CD14-positive monocyte (primary cell): ENCODE data around the gene CA11. TPM values are rescaled to one million over a fixed set of nuclear protein-coding genes. Genes with fewer than 3 reads are reported as not detected.
A peak's percentile ranks its signal among the peaks of the same experiment; 100 is the strongest.

ENCODE experiments used
- DNase-seq, 3 donors: peaks; one replicate each; pipeline ENCODE4 v3.0.0-alpha.2; 2011 to 2022
- H2AFZ ChIP-seq: 2 replicates; pipeline ENCODE4 v1.6.0; 2012; ENCODE audit warnings: mild to moderate bottlenecking, low read depth, low read length, inconsistent platforms; ENCODE audit not compliant: insufficient read depth, poor library complexity, severe bottlenecking
- H3K27ac ChIP-seq, 2 donors: 1 replicate in 1 of 2; 2 replicates in 1 of 2; pipeline ENCODE4 v1.5.1; 2012 to 2013; ENCODE audit warnings: low read length in 2 of 2, control low read depth in 1 of 2, inconsistent platforms in 1 of 2, low read depth in 1 of 2, mild to moderate bottlenecking in 1 of 2
- H3K27me3 ChIP-seq, 2 donors: one replicate each; pipeline versions ENCODE4 v1.6.0 to v1.6.1; 2011 to 2013; ENCODE audit warnings: low read length in 2 of 2; ENCODE audit not compliant: control insufficient read depth in 2 of 2, insufficient read depth in 2 of 2
- H3K36me3 ChIP-seq, 2 donors: replicated peaks in 1 of 2; 1 replicate in 1 of 2; 2 replicates in 1 of 2; pipeline versions ENCODE4 v1.5.1 to v1.6.1; 2012 to 2013; ENCODE audit warnings: low read length in 2 of 2, control low read depth in 1 of 2, inconsistent platforms in 1 of 2, mild to moderate bottlenecking in 1 of 2; ENCODE audit not compliant: insufficient read depth in 2 of 2, control insufficient read depth in 1 of 2
- H3K4me1 ChIP-seq, 2 donors: 1 replicate in 1 of 2; 2 replicates in 1 of 2; pipeline versions ENCODE4 v1.5.1 to v1.6.1; 2012 to 2013; ENCODE audit warnings: low read length in 2 of 2, control low read depth in 1 of 2, inconsistent platforms in 1 of 2, mild to moderate bottlenecking in 1 of 2, moderate library complexity in 1 of 2; ENCODE audit not compliant: insufficient read depth in 2 of 2, control insufficient read depth in 1 of 2
- H3K4me2 ChIP-seq: replicated peaks from 2 replicates; pipeline ENCODE3; 2012; ENCODE audit warnings: low read length, moderate library complexity, mild to moderate bottlenecking; ENCODE audit not compliant: poor library complexity, severe bottlenecking; ENCODE audit errors: extremely low read depth
- H3K4me3 ChIP-seq, 3 experiments: fragments of 200-600 bp in 1 of 3; sonication (generic) in 1 of 3; replicated peaks in 1 of 3; 1 replicate in 2 of 3; 2 replicates in 1 of 3; pipeline ENCODE4 v1.5.1; 2011 to 2013; ENCODE audit warnings: low read length in 3 of 3, mild to moderate bottlenecking in 3 of 3, control low read depth in 2 of 3, low read depth in 2 of 3, inconsistent platforms in 1 of 3, moderate library complexity in 1 of 3
- H3K79me2 ChIP-seq: 2 replicates; pipeline ENCODE4 v1.6.0; 2012; ENCODE audit warnings: mild to moderate bottlenecking, control low read depth, inconsistent platforms, low read length, moderate library complexity; ENCODE audit not compliant: insufficient read depth
- H3K9ac ChIP-seq: 2 replicates; pipeline ENCODE4 v1.6.0; 2017; ENCODE audit warnings: low read length, mild to moderate bottlenecking; ENCODE audit not compliant: insufficient read depth, poor library complexity, severe bottlenecking
- H3K9me3 ChIP-seq, 2 donors: replicated peaks in 1 of 2; 1 replicate in 1 of 2; 2 replicates in 1 of 2; pipeline versions ENCODE4 v1.5.1 to v1.6.1; 2012 to 2013; ENCODE audit warnings: low read length in 2 of 2, control low read depth in 1 of 2; ENCODE audit not compliant: control insufficient read depth in 1 of 2, insufficient read depth in 1 of 2
- H4K20me1 ChIP-seq: 2 replicates; pipeline ENCODE4 v1.6.0; 2012; ENCODE audit warnings: mild to moderate bottlenecking, low read length, control low read depth, moderate library complexity; ENCODE audit not compliant: insufficient read depth
- H3K27ac Mint-ChIP-seq, 7 donors: one replicate each; pipeline ENCODE4 v1.8.0; 2020; ENCODE audit warnings: mild to moderate bottlenecking in 7 of 7, mixed read lengths in 7 of 7, moderate library complexity in 6 of 7, inconsistent platforms in 2 of 7
- H3K27me3 Mint-ChIP-seq, 3 donors: one replicate each; pipeline ENCODE4 v1.8.0; 2021 to 2022; ENCODE audit warnings: low read depth in 3 of 3, mild to moderate bottlenecking in 3 of 3, mixed read lengths in 3 of 3, moderate library complexity in 3 of 3, inconsistent platforms in 1 of 3
- H3K36me3 Mint-ChIP-seq, 2 donors: one replicate each; pipeline ENCODE4 v1.8.0; 2020; ENCODE audit warnings: mixed read lengths in 2 of 2, inconsistent platforms in 1 of 2, mild to moderate bottlenecking in 1 of 2
- H3K4me1 Mint-ChIP-seq: one replicate; pipeline ENCODE4 v1.8.0; 2020; ENCODE audit warnings: mild to moderate bottlenecking, mixed read lengths
- H3K4me3 Mint-ChIP-seq, 2 donors: one replicate each; pipeline ENCODE4 v1.8.0; 2020; ENCODE audit warnings: mild to moderate bottlenecking in 2 of 2, mixed read lengths in 2 of 2, moderate library complexity in 1 of 2
- H3K9me3 Mint-ChIP-seq, 7 donors: one replicate each; pipeline ENCODE4 v1.8.0; 2020 to 2022; ENCODE audit warnings: mixed read lengths in 7 of 7, mild to moderate bottlenecking in 6 of 7, moderate library complexity in 6 of 7, inconsistent platforms in 2 of 7
- CTCF ChIP-seq: fragments of 200-600 bp; IDR thresholded peaks from one replicate; pipeline ENCODE4 v1.8.0; 2022; ENCODE audit warnings: antibody characterized with exemption, mild to moderate bottlenecking
- WGBS: methylation state at CpG from one replicate; pipeline ENCODE4 v1.1.5; 2013; ENCODE audit warnings: missing lambda C conversion rate; ENCODE audit not compliant: insufficient coverage; 5-methylcytosine and 5-hydroxymethylcytosine counted together
- intact Hi-C, 2 donors: fragments of 100-400 bp; cut with micrococcal nuclease; formaldehyde crosslinking; loops; one replicate each; pipeline versions ENCODE4 v1.15.0 to v1.15.1; 2023
- polyA plus RNA-seq, 3 donors: library from polyadenylated mRNA; depleted of rRNA in 1 of 3; unstranded in 2 of 3; stranded (reverse) in 1 of 3; fragments of 300-500 nt in 2 of 3; fragments of >200 nt in 1 of 3; fragmentation: Illumina TruSeq in 2 of 3; gene quantifications; 1 replicate in 2 of 3; 2 replicates in 1 of 3; pipeline ENCODE4 v1.2.3, GENCODE V29; 2012 to 2021

The CA11 gene
- polyA plus RNA-seq, 3 donors: 1.1 to 4.9 (median 1.8) TPM

- no peak overlapping the region for H3K27ac Mint-ChIP-seq
Observed at GRCh38 chr19:48595171-48595570, 50.8 kb downstream of the CA11 start.

DNA sequence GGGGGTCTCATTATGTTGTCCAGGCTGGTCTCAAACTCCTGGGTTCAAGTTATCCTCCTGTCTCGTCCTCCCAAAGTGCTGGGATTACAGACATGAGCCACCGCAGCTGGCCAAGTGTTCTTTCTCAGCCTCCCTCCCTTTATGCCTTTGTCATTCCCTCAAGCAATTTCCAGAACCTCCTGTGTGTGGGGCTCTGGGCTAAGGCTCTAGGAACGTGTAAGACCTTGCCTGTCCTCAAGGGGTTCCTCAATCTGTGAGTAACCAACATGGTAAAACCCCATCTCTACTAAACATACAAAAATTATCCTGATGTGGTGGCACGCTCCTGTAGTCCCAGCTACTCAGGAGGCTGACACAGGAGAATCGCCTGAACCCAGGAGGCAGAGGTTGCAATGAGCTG, 55.0 kb downstream of the CA11 start:
- no peaks in the 10 kb centered on the region for H3K27me3 ChIP-seq
- Mint-ChIP-seq H3K27me3 (peaks cover 4 to 9% (median 6%) of the 10 kb centered on the region in 3 donors), H3K9me3 (no peaks in the 10 kb centered on the region), H3K4me3 (no peak overlapping the region), H3K27ac (no peak overlapping the region), H3K36me3 (no peaks in the 10 kb centered on the region), H3K4me1 (peaks cover 11% of the 10 kb centered on the region)
- H4K20me1 ChIP-seq: no peaks in the 10 kb centered on the region
- intact Hi-C loops: no loop called here
- H3K4me1 ChIP-seq: peaks cover 10 to 12% of the 10 kb centered on the region in 2 donors
- 87% methylated on average over 3 of the region's 5 CpGs for WGBS
- no peak overlapping the region for H2AFZ ChIP-seq
- H3K4me2 ChIP-seq: no peak overlapping the region
- no peaks in the 10 kb centered on the region for H3K36me3 ChIP-seq
- no peaks in the 10 kb centered on the region for H3K9me3 ChIP-seq
- no peak overlapping the region for H3K27ac ChIP-seq
- no peak for TF ChIP-seq CTCF
- no peak overlapping the region for H3K4me3 ChIP-seq
- no peaks in the 10 kb centered on the region for H3K79me2 ChIP-seq
- DNase-seq: peak in 1 of 3 donors; percentile 38
- no peak overlapping the region for H3K9ac ChIP-seq

More at GRCh38 chr19:48595171-48595570, 50.8 kb downstream of the CA11 start:
- no peak overlapping the region for H2AFZ ChIP-seq
- WGBS: 80% methylated on average over 6 of the region's 9 CpGs
- no peak overlapping the region for H3K4me2 ChIP-seq
- H3K9me3 ChIP-seq: no peaks in the 10 kb centered on the region
- no peaks in the 10 kb centered on the region for H4K20me1 ChIP-seq
- no peaks in the 10 kb centered on the region for H3K36me3 ChIP-seq
- no peaks in the 10 kb centered on the region for H3K4me1 Mint-ChIP-seq
- no peak overlapping the region for H3K9ac ChIP-seq
- no peaks in the 10 kb centered on the region for H3K4me1 ChIP-seq
- peak overlapping the region in 1 of 2 donors; percentile 14 for H3K4me3 Mint-ChIP-seq
- no peaks in the 10 kb centered on the region for H3K79me2 ChIP-seq
- intact Hi-C loops: no loop called here
- H3K27ac ChIP-seq: no peak overlapping the region
- peaks cover 6 to 14% (median 8%) of the 10 kb centered on the region in 3 donors for H3K27me3 Mint-ChIP-seq
- H3K4me3 ChIP-seq: no peak overlapping the region
- peaks cover 0 to 2% (median 0%) of the 10 kb centered on the region in 7 donors for H3K9me3 Mint-ChIP-seq
- TF ChIP-seq CTCF: no peak
- no peaks in the 10 kb centered on the region for H3K36me3 Mint-ChIP-seq
- H3K27me3 ChIP-seq: no peaks in the 10 kb centered on the region
- no peak for DNase-seq
